Pulmonary artery endothelial cell (primary cell): ENCODE results near the gene GRK5. TPM values are rescaled to one million over a fixed set of nuclear protein-coding genes. Genes with fewer than 3 reads are reported as not detected.
"Not testable (repeated sequence)": the region's sequence is repeated elsewhere in the genome, so short reads cannot be mapped to it uniquely, and the experiment has no call there.

ENCODE experiments used
- DNase-seq: peaks from one replicate; pipeline ENCODE4 v3.0.0-alpha.2; 2011; ENCODE audit warnings: low read depth, low spot score
- total RNA-seq: library from RNA; depleted of rRNA; stranded (reverse); fragments of >200 nt; gene quantifications from 2 replicates; pipeline ENCODE4 v1.2.3, GENCODE V29; 2014

Gene GRK5
- total RNA-seq, 1 donor from 2014 or later: 39.7 TPM

DNA sequence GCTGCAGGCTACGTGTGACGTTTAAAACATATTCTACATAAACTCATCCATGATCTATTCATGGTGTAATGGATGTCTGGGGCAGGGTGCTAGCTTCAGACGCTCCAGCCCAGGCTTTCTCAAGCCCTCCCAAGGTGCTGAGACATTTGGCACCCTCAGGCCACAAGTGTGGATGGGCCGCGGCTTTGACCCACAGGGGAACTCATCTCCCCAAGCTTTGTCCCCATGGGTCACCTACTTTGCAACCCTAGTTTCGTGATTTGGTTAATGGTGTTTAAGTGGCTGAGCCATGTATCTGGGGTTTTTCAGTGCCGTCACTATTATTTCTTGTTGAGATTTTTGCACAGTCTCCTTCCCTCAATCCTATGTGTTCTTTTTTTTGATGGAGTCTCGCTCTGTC is 66.0 kb downstream of the GRK5 start:
- no peak for DNase-seq

DNA sequence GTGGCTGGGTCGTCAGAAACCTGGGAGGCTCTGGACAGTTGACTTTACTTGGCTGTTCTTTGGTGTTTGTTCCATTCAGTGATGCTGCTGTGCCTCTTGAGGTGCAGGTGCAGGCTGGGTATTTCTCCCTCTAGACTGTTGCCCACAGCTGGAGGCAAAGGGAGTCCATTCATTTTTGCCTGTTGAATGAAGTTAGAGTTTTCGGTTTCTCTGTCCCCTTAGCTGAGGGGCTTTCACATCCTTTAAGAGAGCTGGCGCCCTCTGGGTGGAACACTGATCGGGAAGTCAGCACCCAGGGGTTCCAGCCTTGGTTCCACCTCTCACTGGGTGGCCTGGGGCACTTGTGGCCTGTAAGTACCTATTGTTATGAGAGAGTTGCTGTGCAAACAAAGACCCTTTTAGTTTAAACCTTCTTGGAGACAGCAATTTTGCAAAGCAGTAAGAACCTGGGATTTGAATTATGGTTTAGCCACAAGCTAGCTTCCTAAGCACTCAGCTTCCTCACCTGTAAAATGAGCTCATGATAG is 67.2 kb downstream of the GRK5 start:
- DNase-seq: no peak

DNA sequence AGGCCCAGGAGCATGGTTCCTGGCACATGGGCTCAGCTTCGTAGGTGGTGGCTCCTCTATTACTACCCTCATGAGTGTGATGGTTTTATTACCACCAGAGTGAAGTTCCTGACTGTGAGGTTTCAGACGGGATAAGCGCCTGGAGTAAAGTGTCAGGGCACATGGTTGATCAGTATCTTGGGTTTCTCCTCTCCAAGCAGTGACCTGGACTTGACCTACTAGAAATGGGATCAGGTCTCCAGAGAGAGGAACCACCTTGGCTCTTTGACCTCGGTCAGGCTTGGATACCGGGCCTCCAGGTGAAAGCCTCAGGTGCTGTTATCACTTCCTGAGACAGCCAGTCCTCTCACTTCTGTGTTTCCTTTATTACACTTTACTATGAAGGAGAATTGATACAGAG is 67.7 kb downstream of the GRK5 start:
- no peak for DNase-seq

- not testable (repeated sequence) for DNase-seq
Measured at GRCh38 chr10:119276194-119276593, 68.8 kb downstream of the GRK5 start.

- DNase-seq: no peak
Measured at GRCh38 chr10:119278126-119278709, 70.8 kb downstream of the GRK5 start.

- no peak for DNase-seq
Measured at GRCh38 chr10:119279441-119279840, 72.1 kb downstream of the GRK5 start.

DNA sequence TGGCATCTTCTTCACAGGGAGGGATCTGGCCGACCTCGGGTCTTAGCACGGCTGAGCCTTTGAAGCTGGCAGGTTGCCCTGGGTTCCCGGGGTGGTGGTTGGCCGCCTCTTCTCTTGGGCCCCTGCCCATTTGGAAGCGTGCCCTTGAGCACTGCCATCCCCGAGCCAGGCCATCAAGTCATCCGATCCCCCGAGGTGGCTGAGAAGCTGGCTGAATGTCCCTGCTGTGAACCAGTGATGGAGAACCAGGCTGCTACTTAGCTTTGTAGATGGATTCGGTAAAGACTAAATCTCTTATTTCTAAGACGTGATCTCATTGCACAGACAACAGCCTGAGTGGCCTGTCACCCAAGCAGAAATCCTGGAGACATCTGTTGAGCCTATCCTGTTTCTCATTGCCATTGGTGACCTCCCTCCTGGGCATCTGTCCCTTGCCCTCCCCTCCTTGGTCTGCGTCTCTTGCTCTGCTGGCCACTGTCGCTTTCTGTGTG is 74.3 kb downstream of the GRK5 start:
- DNase-seq: no peak

DNA sequence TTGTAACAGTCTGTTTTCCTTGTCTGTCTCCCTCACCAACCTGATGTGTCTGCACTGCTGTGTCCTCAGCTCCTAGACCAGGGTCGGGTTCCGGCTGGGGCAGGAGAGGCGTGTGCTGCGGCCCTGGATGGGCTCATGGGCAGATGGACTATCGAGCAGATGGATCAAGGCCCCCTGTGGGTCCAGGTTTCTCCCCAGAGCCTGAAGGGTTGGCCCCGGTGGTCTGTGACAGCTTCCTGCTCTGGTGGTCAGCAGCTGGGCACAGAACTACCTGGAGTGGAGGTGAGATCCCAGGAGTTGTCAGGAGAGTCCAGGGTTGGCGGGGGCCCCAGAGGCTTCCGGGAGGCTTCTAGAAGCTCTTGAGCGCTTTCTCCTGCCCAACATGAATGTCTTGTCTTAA is 75.1 kb downstream of the GRK5 start:
- no peak for DNase-seq

- DNase-seq: no peak
Measured at GRCh38 chr10:119283387-119283786, 76.0 kb downstream of the GRK5 start.

GRCh38 chr10:119283818-119284217 is 76.4 kb downstream of the GRK5 start:
- DNase-seq: no peak

DNA sequence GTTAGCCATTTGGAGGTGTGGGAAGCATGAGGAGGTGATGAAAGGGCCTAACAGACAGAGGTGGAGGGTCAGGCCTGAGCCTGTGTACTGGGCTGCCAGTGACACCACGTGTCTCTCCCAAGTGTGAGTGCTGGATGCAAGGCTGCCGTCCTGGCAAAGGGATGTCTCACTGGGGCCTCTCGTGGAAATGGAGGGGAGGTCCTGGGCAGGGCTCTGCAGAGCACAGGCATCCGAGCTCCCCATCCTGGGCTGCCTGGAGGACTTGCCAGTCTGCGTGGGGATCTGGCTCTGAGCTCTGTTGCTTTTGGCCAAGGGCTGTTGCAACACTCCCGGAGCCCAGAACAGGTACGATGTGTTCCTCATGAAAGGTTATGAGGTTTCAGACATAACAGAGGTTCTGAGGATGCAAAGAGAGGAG is 77.3 kb downstream of the GRK5 start:
- DNase-seq: no peak

DNA sequence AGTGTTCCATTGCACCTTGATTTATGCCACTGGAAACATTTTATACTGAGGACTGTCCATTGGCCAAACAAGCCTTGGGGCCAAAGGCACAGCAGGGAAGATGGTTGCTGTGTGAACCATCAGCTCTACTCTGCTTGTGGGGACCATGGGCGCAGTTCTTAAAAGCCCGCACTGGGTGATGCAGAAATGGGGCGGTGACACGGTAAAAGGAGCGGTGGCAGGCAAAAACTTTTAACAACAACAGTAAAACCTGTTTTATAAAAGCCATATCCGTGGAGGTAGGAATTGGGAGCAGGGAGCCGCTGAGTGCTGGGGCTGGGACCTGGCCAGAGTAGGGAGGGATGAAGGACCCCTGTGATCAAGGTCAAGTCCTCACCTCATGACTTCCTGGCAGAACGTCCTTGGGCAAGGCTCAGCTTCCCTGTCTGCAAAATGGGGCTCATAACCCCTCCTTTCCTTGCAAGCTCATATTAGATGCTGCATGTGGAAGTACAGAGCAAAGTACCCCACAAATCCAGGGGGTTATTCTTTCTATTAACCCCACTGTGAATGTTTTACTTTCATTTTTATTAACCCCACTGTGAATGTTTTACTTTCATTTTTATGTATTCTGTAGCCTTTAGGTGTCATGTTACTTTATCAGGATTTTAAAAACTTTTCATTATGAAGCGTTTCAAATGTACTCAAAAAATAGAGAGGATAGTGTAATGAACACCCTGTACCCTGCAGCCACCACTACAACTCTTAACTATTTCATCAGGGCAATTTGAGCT is 78.3 kb downstream of the GRK5 start:
- no peak for DNase-seq

DNA sequence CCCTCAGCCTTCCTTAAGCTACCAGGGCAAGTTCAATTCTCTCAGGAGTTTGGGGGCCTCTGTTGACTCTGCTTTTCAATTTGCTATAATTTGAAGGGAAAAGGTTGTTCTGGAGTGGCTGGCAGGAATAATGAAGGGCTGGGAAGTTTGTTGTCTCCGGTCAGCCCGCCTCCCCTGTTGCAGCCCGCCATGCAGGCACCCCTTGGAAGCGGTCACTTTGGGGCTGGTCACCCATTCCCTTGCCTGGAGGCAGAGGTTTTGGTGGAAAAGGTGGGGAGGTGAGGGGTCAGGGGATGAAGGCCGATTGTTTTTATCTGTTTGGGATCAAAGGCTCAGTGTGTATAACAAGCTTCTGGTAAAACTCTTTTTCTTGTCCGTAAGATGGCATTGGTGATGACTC is 79.1 kb downstream of the GRK5 start:
- no peak for DNase-seq

DNA sequence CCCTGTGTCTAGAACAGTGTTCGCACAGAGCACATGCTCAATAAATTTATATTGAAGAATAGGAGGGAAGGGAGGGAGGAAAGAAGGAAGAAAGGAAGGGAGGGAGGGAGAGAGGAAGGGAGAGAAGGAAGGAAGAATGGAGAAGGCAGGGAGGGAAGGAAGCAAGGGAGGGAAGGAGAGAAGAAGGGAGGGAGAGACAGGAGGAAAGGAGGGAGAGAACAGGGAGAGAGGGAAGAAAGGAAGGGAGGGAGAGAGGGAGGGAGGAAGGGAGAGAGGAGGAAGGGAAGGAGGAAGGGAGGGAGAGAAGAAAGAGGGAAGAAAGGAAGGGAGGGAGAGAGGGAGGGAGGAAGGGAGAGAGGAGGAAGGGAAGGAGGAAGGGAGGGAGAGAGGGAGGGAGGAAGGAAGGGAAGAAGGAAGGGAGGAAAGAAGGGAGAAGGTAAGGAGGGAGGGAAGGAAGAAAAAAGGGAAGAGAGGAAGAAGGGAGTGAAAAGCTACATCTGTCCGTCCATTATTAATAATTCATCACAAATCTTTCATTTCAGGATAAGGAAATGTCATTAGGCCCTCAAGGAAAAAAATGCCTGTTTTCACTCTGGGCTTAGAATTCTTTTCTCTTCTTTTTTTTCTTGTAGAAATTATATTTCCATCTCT is 79.7 kb downstream of the GRK5 start:
- DNase-seq: no peak

DNA sequence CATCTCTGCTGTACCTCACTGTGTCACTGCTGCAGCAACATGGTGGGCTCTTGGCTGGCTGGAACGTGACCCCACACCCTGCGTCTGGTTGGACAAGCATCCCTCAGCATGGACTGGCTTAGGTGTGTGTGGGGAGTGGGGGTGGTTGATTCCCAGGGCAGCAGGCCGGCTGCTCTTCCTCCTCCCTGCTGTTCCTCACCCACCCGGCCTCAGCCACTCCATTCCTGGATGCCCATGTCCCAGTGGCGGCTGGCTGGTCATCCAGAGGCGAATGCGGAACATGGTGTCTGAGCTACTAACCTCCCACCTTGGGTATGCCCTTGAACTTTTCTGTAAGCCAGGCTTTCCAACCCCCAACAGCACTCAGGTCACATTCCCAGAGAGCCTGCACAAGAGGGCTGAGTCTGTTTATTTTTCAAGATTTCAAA is 81.2 kb downstream of the GRK5 start:
- no peak for DNase-seq

- no peak for DNase-seq
Measured at GRCh38 chr10:119289227-119289920, 82.0 kb downstream of the GRK5 start.

DNA sequence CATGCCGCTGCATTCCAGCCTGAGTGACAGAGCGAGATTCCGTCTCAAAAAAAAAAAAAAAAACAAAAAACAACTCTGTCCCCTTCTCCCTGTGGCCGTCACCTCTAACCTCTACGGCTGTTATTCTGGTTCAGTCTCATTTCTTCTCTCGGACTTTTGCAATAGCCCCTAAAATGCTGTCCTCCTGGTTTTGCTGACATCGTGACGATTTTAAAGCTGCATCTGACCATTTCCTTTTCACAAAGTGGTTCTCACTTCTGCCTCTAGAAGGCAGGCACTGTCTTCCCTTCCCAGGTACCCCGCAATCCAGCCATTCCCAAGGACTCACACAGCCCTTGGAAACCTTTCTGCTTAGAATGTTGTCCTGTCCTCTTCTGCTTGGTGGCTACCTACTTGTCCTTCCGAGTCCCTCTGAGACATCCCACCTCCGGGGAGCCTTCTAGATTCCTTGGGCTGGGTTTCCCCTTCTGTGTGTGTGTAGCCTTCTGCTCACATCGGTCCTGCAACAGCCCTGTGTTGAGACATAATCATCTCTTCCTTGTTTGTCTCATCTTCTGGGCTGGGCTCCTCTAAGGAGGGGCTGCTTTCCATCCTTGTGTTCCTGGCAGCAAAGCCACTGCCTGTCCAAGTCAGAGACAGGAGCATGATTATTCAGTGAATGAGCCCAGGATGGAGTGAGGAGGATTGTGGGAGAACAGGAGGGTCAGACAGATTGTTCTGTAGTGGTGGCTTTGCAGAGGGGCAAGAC is 83.1 kb downstream of the GRK5 start:
- no peak for DNase-seq

- no peak for DNase-seq
Measured at GRCh38 chr10:119291223-119291900, 84.0 kb downstream of the GRK5 start.

DNA sequence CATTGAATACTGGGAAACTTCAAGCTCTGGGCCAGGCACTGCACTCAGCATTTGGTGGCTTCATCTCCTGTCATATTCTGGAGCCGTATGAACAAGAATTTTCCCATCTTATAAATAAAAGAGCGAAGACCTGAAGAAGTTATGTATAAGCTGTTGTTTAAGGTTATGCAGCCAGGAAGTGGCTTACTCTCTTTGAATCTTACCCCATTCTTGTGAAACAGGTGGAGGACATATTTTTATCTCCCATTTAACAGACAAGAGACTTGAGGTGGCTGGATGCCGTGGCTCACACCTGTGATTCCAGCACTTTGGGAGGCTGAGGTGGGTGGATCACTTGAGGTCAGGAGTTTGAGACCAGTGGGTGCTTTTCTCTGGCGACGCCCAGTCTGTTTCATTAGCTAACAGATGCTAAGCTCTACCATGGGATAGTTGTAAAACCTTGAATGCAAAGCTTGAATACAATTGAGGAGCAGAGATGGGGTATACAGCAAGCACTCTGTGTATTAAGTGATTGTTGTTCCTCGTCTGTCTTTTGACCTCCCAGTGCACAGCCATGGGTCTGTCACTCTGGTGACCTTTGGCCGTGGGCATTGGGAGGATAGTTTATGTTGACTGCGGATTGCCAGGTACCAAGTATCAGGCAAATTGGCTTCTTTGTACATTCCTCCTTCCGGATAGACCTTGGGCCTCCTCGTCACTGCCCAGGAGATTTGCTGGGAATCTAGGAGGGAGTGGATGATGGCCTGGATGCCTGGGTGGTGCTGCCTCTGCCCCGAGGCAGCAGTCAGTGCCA is 85.8 kb downstream of the GRK5 start:
- no peak for DNase-seq

DNA sequence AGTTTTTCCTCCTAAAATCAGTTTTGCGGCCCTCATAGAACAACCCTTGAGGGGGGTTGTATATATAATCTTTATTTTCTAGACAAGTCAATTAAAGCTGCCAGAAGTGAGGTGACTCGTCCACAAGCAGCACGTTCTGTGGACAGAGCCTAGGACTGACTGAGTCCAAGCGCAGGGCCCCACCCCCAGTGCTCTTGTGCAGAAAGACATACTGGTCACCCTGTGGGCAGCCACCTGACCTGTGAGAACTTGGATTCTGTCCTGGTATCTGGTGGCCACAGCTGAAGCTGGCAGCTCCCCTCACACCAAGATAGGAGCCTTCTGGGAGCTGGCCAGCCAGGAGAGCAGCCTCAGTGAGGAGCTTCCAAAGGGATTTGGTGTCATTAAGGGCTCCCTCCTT is 89.3 kb downstream of the GRK5 start:
- DNase-seq: no peak
